Measurements from ENCODE around the gene NSMCE3. TPM values are rescaled to one million over a fixed set of nuclear protein-coding genes. Genes with fewer than 3 reads are reported as not detected.
"Not testable (repeated sequence)": the region's sequence is repeated elsewhere in the genome, so short reads cannot be mapped to it uniquely, and the experiment has no call there.

NSMCE3 gene
- total RNA-seq, 1 donor from 2014 or later = 6.0 TPM

DNA sequence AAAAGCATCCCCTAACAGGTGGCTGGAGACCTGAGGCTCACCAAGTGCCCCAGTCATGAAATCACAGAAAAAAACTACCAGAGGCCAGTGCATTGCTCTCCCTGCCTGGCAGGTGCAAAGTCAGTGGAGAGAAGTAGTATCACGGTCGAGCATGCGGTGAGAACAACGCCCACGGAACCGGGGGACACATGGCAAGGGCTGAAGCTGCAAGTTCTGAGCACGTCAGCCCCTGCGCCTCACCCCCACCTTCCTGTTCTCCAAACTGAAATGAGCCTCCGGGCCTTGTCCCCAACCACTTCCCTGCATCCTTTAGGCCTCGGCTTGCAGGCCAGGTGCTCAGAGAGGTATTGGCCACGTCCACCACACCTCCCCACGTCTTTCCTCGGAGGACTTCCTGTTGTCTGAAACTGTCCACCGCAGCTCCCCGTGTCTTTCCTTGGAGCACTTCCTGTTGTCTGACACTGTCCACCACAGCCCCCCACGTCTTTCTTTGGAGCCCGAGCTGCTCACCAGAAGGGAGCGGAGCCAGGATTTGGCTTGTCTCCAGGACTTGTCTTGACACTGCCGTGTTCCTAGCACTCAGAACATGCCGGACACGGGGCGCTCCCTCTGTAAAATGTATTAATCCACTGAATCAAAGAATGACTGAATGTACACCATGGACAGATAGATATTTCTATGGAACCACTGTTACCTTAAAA is 43.9 kb downstream of the NSMCE3 start:
- DNase-seq = no peak
- intact Hi-C loops (cut with DNase I) = no loop called here
- ATAC-seq (ENCODE audit: poor library complexity) = no peak

- DNase-seq; ATAC-seq (ENCODE audit: poor library complexity); intact Hi-C loops (cut with DNase I): not testable (repeated sequence)
Observed at GRCh38 chr15:29224987-29225363, 44.6 kb downstream of the NSMCE3 start.

DNA sequence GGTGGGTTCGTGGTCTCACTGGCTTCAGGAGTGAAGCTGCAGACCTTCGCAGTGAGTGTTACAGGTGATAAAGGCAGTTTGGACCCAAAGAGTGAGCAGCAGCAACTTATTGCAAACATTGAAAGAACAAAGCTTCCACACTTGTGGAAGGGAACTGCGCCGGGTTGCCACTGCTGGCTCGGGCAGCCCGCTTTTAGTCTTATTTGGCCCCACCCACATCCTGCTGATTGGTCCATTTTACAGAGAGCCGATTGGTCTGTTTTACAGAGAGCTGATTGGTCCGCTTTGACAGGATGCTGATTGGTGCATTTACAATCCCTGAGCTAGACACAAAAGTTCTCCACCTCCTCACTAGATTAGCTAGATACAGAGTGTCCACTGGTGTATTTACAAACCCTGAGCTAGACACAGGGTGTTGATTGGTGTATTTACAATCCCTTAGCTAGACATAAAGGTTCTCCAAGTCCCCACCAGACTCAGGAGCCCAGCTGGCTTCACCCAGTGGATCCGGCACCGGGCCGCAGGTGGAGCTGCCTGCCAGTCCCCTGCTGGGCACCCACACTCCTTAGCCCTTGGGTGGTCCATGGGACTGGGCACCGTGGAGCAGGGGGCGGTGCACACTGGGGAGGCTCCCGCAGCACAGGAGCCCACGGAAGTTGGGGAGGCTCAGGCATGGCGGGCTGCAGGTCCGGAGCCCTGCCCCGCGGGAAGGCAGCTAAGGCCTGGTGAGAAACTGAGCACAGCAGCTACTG is 45.2 kb downstream of the NSMCE3 start:
- ATAC-seq (ENCODE audit: poor library complexity); DNase-seq; intact Hi-C loops (cut with DNase I): not testable (repeated sequence)

DNA sequence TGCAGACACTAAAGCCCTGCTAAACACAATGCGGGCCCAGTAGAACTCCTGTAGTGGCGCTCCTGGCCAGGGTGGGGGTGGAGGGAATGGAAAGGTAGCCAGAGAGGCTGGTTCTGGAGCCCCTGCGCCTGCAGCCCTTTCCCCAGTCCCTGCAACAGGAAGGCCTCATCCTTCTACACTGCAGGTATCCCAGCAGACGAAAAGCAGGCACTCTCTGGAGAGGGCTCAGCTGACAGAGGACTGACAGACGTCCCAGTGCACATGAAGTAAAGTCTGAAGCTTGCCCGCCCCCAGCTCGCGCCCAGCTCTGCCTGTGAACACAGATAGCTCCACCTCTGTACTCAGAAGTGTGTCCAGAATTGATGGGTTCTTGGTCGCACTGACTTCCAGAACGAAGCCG is 46.0 kb downstream of the NSMCE3 start:
- intact Hi-C loops (cut with DNase I) = no loop called here
- no peak for DNase-seq
- ATAC-seq (ENCODE audit: poor library complexity) = no peak

- no peak for ATAC-seq (ENCODE audit: poor library complexity)
- DNase-seq = no peak
- intact Hi-C loops (cut with DNase I) = no loop called here
Observed at GRCh38 chr15:29222129-29222853, 47.3 kb downstream of the NSMCE3 start.

- ATAC-seq (ENCODE audit: poor library complexity) (no peak), DNase-seq (no peak)
- intact Hi-C loops (cut with DNase I) = no loop called here
Observed at GRCh38 chr15:29220852-29221251, 48.8 kb downstream of the NSMCE3 start.

DNA sequence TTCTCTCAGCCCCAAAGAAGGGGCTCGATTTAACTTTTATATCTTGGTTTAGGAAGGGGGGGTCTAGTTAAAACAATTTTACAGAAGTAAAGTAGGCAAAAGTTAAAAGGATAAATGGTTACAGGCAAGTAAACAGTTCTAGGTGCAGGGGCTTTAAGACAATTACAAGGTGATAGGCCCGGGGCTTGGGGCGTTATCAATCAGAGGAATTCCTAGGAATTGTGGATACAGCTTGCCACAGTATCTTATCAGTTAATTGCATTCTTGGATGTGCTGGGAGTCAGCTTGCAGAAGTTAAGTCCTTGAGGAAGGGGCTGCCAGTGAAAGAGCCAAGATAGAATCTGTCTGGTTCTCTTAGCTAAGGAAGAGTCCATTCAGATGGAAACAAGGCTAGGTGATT is 52.7 kb downstream of the NSMCE3 start:
- DNase-seq (no peak), ATAC-seq (ENCODE audit: poor library complexity) (no peak)
- intact Hi-C loops (cut with DNase I) = no loop called here

All from Right ventricle myocardium superior (tissue), 1 donor.